Parathyroid adenoma (tissue), 2 donors: ENCODE data around the gene SNCG.

ENCODE experiments used
- H2AFZ ChIP-seq: fragments of 300-600 bp; sonication (generic); one replicate; pipeline ENCODE4 v1.7.0; 2017; ENCODE audit warnings: antibody characterized with exemption, mild to moderate bottlenecking
- H3K27ac ChIP-seq: fragments of 300-600 bp; sonication (generic); one replicate; pipeline ENCODE4 v1.7.0; 2017
- H3K27me3 ChIP-seq: fragments of 300-600 bp; sonication (generic); one replicate; pipeline ENCODE4 v1.7.0; 2017; ENCODE audit warnings: low read length; ENCODE audit not compliant: control insufficient read depth, insufficient read depth
- H3K36me3 ChIP-seq: fragments of 300-600 bp; sonication (generic); one replicate; pipeline ENCODE4 v1.7.0; 2017; ENCODE audit warnings: low read length; ENCODE audit not compliant: control insufficient read depth, insufficient read depth
- H3K4me1 ChIP-seq: fragments of 300-600 bp; sonication (generic); one replicate; pipeline ENCODE4 v1.7.0; 2017; ENCODE audit warnings: control low read depth
- H3K4me2 ChIP-seq: fragments of 300-600 bp; sonication (generic); one replicate; pipeline ENCODE4 v1.7.0; 2017; ENCODE audit warnings: low read length
- H3K4me3 ChIP-seq: fragments of 300-600 bp; sonication (generic); one replicate; pipeline ENCODE4 v1.7.0; 2017; ENCODE audit warnings: low read depth, low read length
- H3K79me2 ChIP-seq: fragments of 300-600 bp; sonication (generic); one replicate; pipeline ENCODE4 v1.7.0; 2017; ENCODE audit warnings: control low read depth
- H3K9ac ChIP-seq: fragments of 300-600 bp; sonication (generic); one replicate; pipeline ENCODE4 v1.7.0; 2017; ENCODE audit warnings: mild to moderate bottlenecking
- H3K9me3 ChIP-seq: fragments of 300-600 bp; sonication (generic); one replicate; pipeline ENCODE4 v1.7.0; 2017; ENCODE audit warnings: low read length; ENCODE audit not compliant: control insufficient read depth
- TF ChIP-seq, protein P1 (sequence below): fragments of 300-600 bp; sonication (generic); IDR thresholded peaks from one replicate; pipeline ENCODE4 v1.7.0; 2017; ENCODE audit warnings: antibody characterized with exemption, mild to moderate bottlenecking
- donor health status: primary hyperparathyroidism.

Gene SNCG

GRCh38 chr10:86960863-86961434 lies 2.5 kb downstream of the SNCG start:
- no peak overlapping the region for H3K4me3 ChIP-seq
- H3K4me1 ChIP-seq, result no peaks in the 10 kb centered on the region
- H3K4me2 ChIP-seq, result no peak overlapping the region
- no peaks in the 10 kb centered on the region for H3K27me3 ChIP-seq
- TF ChIP-seq, protein P1, sequence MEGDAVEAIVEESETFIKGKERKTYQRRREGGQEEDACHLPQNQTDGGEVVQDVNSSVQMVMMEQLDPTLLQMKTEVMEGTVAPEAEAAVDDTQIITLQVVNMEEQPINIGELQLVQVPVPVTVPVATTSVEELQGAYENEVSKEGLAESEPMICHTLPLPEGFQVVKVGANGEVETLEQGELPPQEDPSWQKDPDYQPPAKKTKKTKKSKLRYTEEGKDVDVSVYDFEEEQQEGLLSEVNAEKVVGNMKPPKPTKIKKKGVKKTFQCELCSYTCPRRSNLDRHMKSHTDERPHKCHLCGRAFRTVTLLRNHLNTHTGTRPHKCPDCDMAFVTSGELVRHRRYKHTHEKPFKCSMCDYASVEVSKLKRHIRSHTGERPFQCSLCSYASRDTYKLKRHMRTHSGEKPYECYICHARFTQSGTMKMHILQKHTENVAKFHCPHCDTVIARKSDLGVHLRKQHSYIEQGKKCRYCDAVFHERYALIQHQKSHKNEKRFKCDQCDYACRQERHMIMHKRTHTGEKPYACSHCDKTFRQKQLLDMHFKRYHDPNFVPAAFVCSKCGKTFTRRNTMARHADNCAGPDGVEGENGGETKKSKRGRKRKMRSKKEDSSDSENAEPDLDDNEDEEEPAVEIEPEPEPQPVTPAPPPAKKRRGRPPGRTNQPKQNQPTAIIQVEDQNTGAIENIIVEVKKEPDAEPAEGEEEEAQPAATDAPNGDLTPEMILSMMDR, result no peak
- H3K9me3 ChIP-seq, result no peaks in the 10 kb centered on the region
- no peaks in the 10 kb centered on the region for H3K36me3 ChIP-seq
- no peak overlapping the region for H3K9ac ChIP-seq
- H2AFZ ChIP-seq, result no peak overlapping the region
- H3K79me2 ChIP-seq, result no peaks in the 10 kb centered on the region
- H3K27ac ChIP-seq, result no peak overlapping the region

DNA sequence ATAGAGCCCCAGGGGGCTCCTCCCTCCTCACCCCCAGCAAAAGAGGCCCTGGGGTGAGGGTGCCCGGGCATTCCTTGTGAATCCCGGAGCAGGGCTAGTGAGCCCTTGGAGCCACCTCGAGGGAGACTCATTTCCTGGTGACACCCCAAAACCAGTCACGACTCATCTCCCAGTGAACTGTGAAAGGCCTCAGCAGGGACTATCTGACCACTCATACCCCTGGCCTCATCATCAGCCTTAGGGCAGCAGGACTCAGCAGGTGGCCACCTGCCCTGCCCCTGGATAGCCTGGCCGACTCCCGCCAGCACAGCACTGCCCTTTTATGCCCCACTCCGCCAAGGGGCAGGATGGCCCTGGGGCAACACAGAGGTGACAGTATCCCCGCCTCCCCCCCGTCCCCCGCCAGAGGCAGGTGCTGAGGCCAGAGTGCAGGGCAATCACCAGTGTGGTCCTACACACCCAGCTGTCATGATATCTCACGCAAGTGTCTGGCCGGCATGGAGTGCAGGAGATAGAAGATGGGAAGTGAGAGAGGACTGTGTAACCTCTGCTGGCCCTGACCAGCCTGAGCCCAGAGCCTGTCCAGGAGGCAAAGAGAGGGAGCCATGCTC lies 3.2 kb downstream of the SNCG start:
- Histone ChIP-seq H3K79me2 (no peaks in the 10 kb centered on the region), H3K27me3 (no peaks in the 10 kb centered on the region), H3K4me1 (no peaks in the 10 kb centered on the region), H3K36me3 (no peaks in the 10 kb centered on the region), H3K27ac (no peak overlapping the region), H2AFZ (no peak overlapping the region), H3K4me3 (no peak overlapping the region), H3K9me3 (no peaks in the 10 kb centered on the region), H3K9ac (no peak overlapping the region), H3K4me2 (no peak overlapping the region)
- TF ChIP-seq, protein P1, result no peak

DNA sequence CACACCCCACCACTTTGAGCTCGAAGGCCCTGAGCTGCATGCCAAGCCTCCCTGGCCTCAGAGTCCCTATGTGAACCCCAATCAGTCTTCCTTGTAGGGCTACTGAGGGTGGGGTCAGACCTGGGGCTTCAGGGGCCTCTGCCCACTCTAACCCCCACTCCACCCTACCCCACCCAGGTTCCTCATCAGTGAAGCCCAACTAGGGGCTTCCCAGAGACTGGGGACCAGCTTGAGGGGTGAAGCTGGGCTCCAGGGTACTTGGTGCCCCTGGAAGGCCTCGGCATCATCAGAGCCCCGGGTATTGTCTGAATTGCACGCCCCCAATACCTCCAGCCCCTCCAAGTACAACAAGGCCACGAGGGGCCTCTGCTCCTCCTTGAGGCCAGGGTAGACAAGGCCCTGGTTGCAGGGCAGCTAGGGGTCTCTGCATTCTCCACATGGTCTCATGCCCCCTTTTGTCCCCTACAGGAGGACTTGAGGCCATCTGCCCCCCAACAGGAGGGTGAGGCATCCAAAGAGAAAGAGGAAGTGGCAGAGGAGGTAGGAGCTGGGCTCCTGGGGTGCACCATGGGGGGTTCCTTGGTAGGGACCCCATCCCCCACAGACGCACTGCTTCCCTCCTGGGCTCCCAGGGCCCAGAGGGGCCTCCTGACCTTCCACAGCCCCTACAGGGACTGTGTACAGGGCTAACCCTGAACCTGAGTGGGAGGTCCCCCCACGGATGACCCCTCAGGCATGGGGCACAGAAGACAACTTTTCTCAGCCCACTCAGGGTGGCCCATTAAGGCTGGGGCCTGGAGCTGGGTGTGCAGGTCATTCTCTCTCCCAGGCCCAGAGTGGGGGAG lies 4.0 kb downstream of the SNCG start:
- TF ChIP-seq, protein P1, result no peak
- Histone ChIP-seq H3K4me1 (no peaks in the 10 kb centered on the region), H3K4me3 (no peak overlapping the region), H2AFZ (no peak overlapping the region), H3K9ac (no peak overlapping the region), H3K36me3 (no peaks in the 10 kb centered on the region), H3K27me3 (no peaks in the 10 kb centered on the region), H3K4me2 (no peak overlapping the region), H3K9me3 (no peaks in the 10 kb centered on the region), H3K27ac (no peak overlapping the region), H3K79me2 (no peaks in the 10 kb centered on the region)

DNA sequence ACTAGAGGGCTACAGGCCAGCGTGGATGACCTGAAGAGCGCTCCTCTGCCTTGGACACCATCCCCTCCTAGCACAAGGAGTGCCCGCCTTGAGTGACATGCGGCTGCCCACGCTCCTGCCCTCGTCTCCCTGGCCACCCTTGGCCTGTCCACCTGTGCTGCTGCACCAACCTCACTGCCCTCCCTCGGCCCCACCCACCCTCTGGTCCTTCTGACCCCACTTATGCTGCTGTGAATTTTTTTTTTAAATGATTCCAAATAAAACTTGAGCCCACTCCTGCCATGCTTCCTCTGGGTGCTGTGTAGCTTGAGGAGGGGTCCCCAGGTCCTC lies 4.5 kb downstream of the SNCG start:
- no peaks in the 10 kb centered on the region for H3K27me3 ChIP-seq
- no peak overlapping the region for H3K27ac ChIP-seq
- H3K9ac ChIP-seq, result no peak overlapping the region
- H3K9me3 ChIP-seq, result no peaks in the 10 kb centered on the region
- TF ChIP-seq, protein P1, result no peak
- no peak overlapping the region for H2AFZ ChIP-seq
- no peak overlapping the region for H3K4me2 ChIP-seq
- no peaks in the 10 kb centered on the region for H3K79me2 ChIP-seq
- no peak overlapping the region for H3K4me3 ChIP-seq
- no peaks in the 10 kb centered on the region for H3K36me3 ChIP-seq
- no peaks in the 10 kb centered on the region for H3K4me1 ChIP-seq
